ENCODE results near the gene DOK4.

Gene DOK4

DNA sequence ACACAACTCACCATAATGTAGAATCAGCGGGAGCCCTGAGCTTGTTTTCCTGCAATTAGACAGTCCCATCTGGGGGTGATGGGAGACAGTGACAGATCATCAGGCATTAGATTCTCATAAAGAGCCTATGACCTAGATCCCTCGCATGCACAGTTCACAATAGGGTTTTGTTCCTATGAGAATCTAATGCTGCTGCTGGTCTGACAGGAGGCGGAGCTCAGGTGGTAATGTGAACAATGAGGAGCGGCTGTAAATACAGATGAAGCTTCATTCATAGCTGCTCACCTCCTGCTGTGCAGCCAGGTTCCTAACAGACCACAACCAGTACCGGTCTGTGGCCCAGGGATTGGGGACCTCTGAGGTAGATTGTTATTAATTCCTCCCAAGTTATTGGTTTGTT is 2.9 kb upstream of the DOK4 start:
- no peaks in the 10 kb centered on the region for H3K36me3 ChIP-seq (ENCODE audit: control insufficient read depth, insufficient read depth, low read length)
- no peak overlapping the region for H3K4me3 ChIP-seq (ENCODE audit: low read depth, low read length)
- H3K4me1 ChIP-seq (ENCODE audit: control insufficient read depth, insufficient read depth, low read length), result peaks cover 2% of the 10 kb centered on the region
- no peaks in the 10 kb centered on the region for H3K9me3 ChIP-seq (ENCODE audit: control insufficient read depth, insufficient read depth, low read length)
- H3K9ac ChIP-seq (ENCODE audit: low read depth, low read length), result no peak overlapping the region
- H3K27me3 ChIP-seq (ENCODE audit: control insufficient read depth, insufficient read depth, low read length), result peaks cover 17% of the 10 kb centered on the region

- Histone ChIP-seq H3K9ac (ENCODE audit: low read depth, low read length) (no peak overlapping the region), H3K36me3 (ENCODE audit: control insufficient read depth, insufficient read depth, low read length) (no peaks in the 10 kb centered on the region), H3K27me3 (ENCODE audit: control insufficient read depth, insufficient read depth, low read length) (peaks cover 17% of the 10 kb centered on the region), H3K4me1 (ENCODE audit: control insufficient read depth, insufficient read depth, low read length) (peaks cover 2% of the 10 kb centered on the region), H3K9me3 (ENCODE audit: control insufficient read depth, insufficient read depth, low read length) (no peaks in the 10 kb centered on the region), H3K4me3 (ENCODE audit: low read depth, low read length) (peak overlapping the region; percentile 37)
These were observed 853 bp upstream of the DOK4 start for GRCh38 chr16:57486858-57487834.

- Histone ChIP-seq H3K9me3 (ENCODE audit: control insufficient read depth, insufficient read depth, low read length) (no peaks in the 10 kb centered on the region), H3K4me1 (ENCODE audit: control insufficient read depth, insufficient read depth, low read length) (peaks cover 2% of the 10 kb centered on the region), H3K4me3 (ENCODE audit: low read depth, low read length) (peak overlapping the region; percentile 76), H3K27me3 (ENCODE audit: control insufficient read depth, insufficient read depth, low read length) (peaks cover 17% of the 10 kb centered on the region), H3K36me3 (ENCODE audit: control insufficient read depth, insufficient read depth, low read length) (no peaks in the 10 kb centered on the region), H3K9ac (ENCODE audit: low read depth, low read length) (no peak overlapping the region)
These were observed 990 bp downstream of the DOK4 start for GRCh38 chr16:57485091-57485915.

DNA sequence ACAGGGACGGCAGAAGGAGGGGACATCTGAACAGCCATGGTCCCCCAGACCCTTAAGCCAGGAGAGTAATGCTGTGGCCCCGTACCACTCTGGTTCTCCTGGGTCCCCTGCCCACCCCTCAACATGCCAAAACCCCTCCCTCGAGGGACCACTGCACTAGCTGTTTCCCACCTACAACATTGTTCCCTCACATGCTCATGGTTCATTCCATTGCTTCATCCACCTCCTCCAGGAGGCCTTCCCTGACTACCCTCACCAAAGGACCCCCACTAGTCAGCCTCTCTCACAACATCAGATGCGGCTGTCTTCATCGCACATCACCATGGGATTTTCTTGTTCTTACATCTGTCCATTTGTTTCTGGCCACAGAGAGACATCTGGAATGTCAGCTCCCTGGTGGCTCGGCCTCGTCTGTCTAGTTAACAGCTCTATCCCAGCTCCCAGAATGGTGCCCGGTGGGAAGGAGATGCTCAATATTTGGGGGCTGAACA is 1.7 kb downstream of the DOK4 start:
- no peak overlapping the region for H3K9ac ChIP-seq (ENCODE audit: low read depth, low read length)
- H3K36me3 ChIP-seq (ENCODE audit: control insufficient read depth, insufficient read depth, low read length), result no peaks in the 10 kb centered on the region
- peaks cover 2% of the 10 kb centered on the region for H3K4me1 ChIP-seq (ENCODE audit: control insufficient read depth, insufficient read depth, low read length)
- no peaks in the 10 kb centered on the region for H3K9me3 ChIP-seq (ENCODE audit: control insufficient read depth, insufficient read depth, low read length)
- no peak overlapping the region for H3K4me3 ChIP-seq (ENCODE audit: low read depth, low read length)
- peaks cover 17% of the 10 kb centered on the region for H3K27me3 ChIP-seq (ENCODE audit: control insufficient read depth, insufficient read depth, low read length)

DNA sequence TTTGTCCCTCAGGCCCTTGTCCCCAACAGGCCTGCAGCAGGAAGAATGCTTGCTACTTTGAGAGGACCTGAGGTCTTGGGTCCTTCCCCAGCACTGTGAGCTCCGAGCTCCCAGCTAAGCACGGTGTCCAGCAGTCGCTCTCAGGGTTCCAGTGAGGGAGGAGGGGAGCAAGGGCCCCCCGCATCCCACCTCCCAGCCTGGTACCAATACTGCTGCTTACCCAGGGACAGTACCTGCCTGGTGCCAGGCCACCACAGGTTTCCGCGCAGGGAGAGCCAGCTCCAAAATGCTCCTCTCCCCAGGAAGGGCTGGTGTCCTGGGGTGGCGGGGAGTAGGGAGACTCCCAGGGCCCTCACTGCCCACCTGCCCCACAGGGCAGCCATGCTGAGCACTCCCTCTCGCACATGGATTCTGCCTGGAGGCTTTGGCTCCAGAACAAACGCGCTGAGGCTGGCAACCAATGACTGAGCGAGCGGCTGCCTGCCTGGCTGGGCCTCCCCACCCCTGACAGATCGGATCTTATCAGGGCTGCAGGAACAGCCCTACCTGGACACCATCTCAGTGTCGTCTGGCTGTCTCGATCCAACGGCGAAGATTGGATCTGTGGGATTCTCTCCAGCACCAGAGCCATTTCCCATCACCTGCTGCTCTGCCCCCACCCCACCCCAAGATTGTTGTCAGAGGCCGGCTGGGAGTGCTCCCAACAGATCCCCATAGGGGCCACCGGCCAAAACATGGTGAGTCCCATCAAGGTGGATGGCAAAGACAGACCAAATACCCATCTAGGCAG is 2.4 kb downstream of the DOK4 start:
- no peak overlapping the region for H3K4me3 ChIP-seq (ENCODE audit: low read depth, low read length)
- no peak overlapping the region for H3K9ac ChIP-seq (ENCODE audit: low read depth, low read length)
- no peaks in the 10 kb centered on the region for H3K9me3 ChIP-seq (ENCODE audit: control insufficient read depth, insufficient read depth, low read length)
- peaks cover 2% of the 10 kb centered on the region for H3K4me1 ChIP-seq (ENCODE audit: control insufficient read depth, insufficient read depth, low read length)
- H3K27me3 ChIP-seq (ENCODE audit: control insufficient read depth, insufficient read depth, low read length), result peaks cover 17% of the 10 kb centered on the region
- no peaks in the 10 kb centered on the region for H3K36me3 ChIP-seq (ENCODE audit: control insufficient read depth, insufficient read depth, low read length)

DNA sequence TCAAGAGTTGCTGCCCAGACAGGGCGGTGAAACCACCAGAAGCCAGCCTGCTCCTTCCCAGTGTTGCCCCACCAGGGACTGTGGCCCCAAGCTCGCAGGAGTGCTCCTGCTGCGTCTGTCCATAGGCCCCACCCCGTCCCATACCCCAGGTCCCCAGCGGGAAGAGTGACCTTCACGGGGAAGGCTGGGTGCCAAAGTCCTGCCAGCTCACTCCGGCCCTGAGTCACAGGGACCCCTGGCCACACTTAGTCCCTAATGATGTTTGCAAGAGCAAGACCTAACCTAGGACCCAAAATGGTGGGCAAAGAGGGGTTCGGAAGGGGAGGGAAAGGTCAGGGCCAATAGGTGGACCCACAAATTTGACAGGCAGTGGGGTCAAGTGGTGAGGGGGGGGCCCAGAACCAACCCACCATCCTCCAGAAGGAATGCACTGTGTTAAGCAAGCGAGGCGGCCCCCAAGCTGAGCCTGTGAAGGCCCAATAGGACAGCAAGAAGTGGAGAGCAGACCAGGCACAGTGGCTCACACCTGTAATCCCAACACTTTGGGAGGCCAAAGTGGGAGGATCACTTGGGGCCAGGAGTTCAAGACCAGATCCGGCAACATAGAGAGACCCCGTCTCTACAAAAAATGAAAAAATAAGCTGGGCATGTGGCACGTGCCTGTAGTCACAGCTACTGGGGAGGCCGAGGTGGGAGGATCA is 3.3 kb downstream of the DOK4 start:
- Histone ChIP-seq H3K9ac (ENCODE audit: low read depth, low read length) (no peak overlapping the region), H3K27me3 (ENCODE audit: control insufficient read depth, insufficient read depth, low read length) (peaks cover 22% of the 10 kb centered on the region), H3K36me3 (ENCODE audit: control insufficient read depth, insufficient read depth, low read length) (no peaks in the 10 kb centered on the region), H3K4me1 (ENCODE audit: control insufficient read depth, insufficient read depth, low read length) (peaks cover 2% of the 10 kb centered on the region), H3K9me3 (ENCODE audit: control insufficient read depth, insufficient read depth, low read length) (no peaks in the 10 kb centered on the region), H3K4me3 (ENCODE audit: low read depth, low read length) (no peak overlapping the region)

DNA sequence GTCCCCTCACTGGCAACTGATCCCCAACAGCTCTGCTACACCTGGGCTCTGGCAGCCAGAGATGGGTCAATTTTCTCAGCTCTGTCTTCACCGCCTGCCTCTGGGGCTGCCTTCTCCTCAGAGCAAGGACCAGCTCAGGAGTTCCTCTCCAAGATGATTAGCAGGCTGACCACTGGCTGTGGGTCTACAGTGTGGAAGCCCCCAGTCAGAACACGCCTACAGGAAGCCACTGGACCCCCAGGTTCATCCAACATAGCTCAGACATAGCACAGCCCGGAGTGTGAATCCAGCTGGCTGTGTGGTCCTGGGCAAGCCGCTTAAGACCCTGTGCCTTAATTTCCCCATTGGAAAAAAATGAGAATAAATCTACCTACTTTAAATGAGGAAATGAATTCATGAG is 4.9 kb downstream of the DOK4 start:
- no peaks in the 10 kb centered on the region for H3K9me3 ChIP-seq (ENCODE audit: control insufficient read depth, insufficient read depth, low read length)
- H3K36me3 ChIP-seq (ENCODE audit: control insufficient read depth, insufficient read depth, low read length), result no peaks in the 10 kb centered on the region
- H3K4me1 ChIP-seq (ENCODE audit: control insufficient read depth, insufficient read depth, low read length), result peaks cover 8% of the 10 kb centered on the region
- no peak overlapping the region for H3K9ac ChIP-seq (ENCODE audit: low read depth, low read length)
- peaks cover 20% of the 10 kb centered on the region for H3K27me3 ChIP-seq (ENCODE audit: control insufficient read depth, insufficient read depth, low read length)
- H3K4me3 ChIP-seq (ENCODE audit: low read depth, low read length), result no peak overlapping the region

GRCh38 chr16:57480754-57481230 is 5.5 kb downstream of the DOK4 start:
- peaks cover 14% of the 10 kb centered on the region for H3K4me1 ChIP-seq (ENCODE audit: control insufficient read depth, insufficient read depth, low read length)
- H3K4me3 ChIP-seq (ENCODE audit: low read depth, low read length), result no peak overlapping the region
- peaks cover 19% of the 10 kb centered on the region for H3K27me3 ChIP-seq (ENCODE audit: control insufficient read depth, insufficient read depth, low read length)
- H3K9ac ChIP-seq (ENCODE audit: low read depth, low read length), result no peak overlapping the region
- H3K9me3 ChIP-seq (ENCODE audit: control insufficient read depth, insufficient read depth, low read length), result no peaks in the 10 kb centered on the region
- H3K36me3 ChIP-seq (ENCODE audit: control insufficient read depth, insufficient read depth, low read length), result no peaks in the 10 kb centered on the region

GRCh38 chr16:57479976-57480753 is 6.1 kb downstream of the DOK4 start:
- Histone ChIP-seq H3K36me3 (ENCODE audit: control insufficient read depth, insufficient read depth, low read length) (no peaks in the 10 kb centered on the region), H3K9ac (ENCODE audit: low read depth, low read length) (no peak overlapping the region), H3K4me1 (ENCODE audit: control insufficient read depth, insufficient read depth, low read length) (peaks cover 14% of the 10 kb centered on the region), H3K9me3 (ENCODE audit: control insufficient read depth, insufficient read depth, low read length) (no peaks in the 10 kb centered on the region), H3K4me3 (ENCODE audit: low read depth, low read length) (peak overlapping the region; percentile 65), H3K27me3 (ENCODE audit: control insufficient read depth, insufficient read depth, low read length) (peaks cover 12% of the 10 kb centered on the region)

DNA sequence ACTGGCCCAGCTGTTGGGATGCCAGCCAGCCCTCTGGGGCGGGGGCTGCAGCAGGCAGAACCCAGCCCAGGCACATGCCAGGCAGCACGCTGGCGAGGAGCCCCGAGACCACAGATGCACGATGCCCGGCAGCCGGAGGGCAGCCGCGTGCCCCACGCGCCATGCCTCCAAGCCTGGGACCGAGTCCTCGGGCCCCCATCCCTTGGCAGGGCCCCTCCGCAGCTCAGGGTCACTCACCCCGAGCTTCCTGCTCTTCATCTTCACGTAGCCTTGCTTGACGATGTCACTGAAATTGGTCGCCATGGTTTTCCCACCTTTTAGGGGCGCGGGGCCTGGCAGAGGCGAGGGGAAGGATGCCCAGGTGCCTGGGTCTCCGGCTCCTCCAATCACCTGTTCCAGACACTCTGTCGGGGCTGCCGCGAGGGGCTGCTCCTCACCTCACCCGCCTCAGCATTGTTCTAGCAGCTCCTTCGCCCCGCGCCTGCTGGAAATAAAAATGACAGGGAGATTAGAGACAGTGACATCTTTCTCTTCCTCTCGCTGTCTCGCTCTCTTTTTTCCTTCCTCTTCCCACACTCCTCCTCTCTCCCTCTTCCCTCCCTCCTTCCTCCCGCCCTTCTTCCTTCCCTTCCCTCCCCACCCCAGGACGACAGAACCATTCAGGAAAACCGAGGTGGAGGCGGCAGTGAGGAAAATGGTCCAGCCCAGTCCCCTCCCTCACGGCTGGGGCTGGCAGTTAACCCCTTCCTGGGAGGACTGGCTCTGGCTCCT is 6.9 kb downstream of the DOK4 start:
- H3K9me3 ChIP-seq (ENCODE audit: control insufficient read depth, insufficient read depth, low read length), result no peaks in the 10 kb centered on the region
- peak overlapping the region; percentile 65 for H3K4me3 ChIP-seq (ENCODE audit: low read depth, low read length)
- H3K36me3 ChIP-seq (ENCODE audit: control insufficient read depth, insufficient read depth, low read length), result no peaks in the 10 kb centered on the region
- peaks cover 5% of the 10 kb centered on the region for H3K27me3 ChIP-seq (ENCODE audit: control insufficient read depth, insufficient read depth, low read length)
- no peak overlapping the region for H3K9ac ChIP-seq (ENCODE audit: low read depth, low read length)
- peaks cover 16% of the 10 kb centered on the region for H3K4me1 ChIP-seq (ENCODE audit: control insufficient read depth, insufficient read depth, low read length)

Measured in iPS-15b (cell line).